Fibroblast of villous mesenchyme (primary cell): Measurements from ENCODE around the gene ADAM11. TPM values are rescaled to one million over a fixed set of nuclear protein-coding genes. Genes with fewer than 3 reads are reported as not detected.

Experiments used
- DNase-seq: peaks from one replicate; pipeline ENCODE4 v3.0.0-alpha.2; 2010; ENCODE audit warnings: low read depth
- H3K4me3 ChIP-seq: 2 replicates; pipeline ENCODE4 v1.5.1; 2011; ENCODE audit warnings: low read depth, mild to moderate bottlenecking, low read length
- total RNA-seq: library from RNA; depleted of rRNA; stranded (reverse); fragments of >200 nt; gene quantifications from 2 replicates; pipeline ENCODE4 v1.2.3, GENCODE V29; 2012
- TF ChIP-seq, protein P1 (sequence below): IDR thresholded peaks from 2 replicates; pipeline ENCODE4 v1.5.1; 2012; ENCODE audit warnings: low read depth, mild to moderate bottlenecking, low read length; ENCODE audit not compliant: insufficient read depth

Gene ADAM11
- total RNA-seq, 1 donor = 0.43 TPM

DNA sequence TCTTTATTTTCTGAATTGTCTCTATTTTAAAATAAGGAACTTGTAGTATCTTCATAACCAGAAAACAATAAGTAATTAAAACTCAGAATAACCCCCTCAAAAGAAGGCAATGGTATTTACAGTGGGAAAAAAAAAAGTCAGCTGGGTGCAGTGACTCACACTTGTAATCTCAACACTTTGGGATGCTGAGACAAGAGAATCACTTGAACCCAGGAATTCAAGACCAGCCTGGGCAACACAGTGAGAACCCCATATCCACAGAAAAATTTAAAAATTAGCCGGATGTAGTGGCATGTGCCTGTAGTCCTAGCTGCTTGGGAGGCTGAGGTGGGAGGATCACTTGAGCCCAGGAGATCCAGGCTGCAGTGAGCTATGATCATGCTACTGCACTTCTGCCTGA lies 33.5 kb downstream of the ADAM11 start:
- no peak overlapping the region for H3K4me3 ChIP-seq
- DNase-seq = peak; percentile 36

DNA sequence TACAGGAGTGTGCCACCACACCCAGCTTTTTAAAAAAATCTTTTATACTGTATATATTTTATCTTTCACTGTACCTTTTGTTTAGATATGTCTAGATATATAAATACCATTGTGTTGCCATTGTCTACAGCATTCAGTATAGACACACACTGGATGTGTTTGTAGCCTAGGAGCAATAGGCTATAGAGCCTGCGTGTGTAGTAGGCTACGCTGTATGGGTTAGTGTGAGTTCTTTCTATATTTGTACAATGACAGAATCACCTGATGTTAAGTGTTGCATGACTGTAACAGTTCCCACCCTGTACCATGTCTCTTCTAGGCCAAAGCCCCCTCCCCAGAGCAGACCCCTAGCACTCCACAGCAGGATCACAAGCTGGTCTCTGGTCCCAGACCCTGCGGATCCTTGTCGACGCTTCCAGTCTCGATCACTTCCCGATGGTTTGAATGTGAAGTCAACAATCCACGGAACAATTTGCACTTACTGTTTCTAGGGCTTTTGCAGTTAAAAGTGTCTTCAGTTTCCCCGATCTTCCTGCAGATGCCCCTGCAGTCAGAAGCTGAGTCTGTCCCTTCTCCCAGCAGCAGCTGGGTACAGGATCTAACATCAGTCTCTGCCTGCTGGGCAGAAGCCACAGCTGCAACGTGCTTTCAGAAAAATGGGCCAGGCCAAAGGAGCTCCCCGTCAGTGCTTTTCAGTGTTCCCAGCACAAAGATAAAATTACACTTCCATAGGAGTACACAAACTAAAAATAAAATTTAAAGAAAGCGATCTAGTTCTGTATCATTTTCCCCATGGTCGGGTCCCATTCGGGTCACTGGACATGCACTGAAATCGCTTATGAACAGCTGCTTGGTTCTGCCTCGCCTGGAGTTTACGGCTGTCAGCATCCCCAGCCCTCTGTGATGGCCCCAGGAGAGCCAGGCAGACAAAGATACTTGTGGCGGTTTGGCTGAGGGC lies 35.4 kb downstream of the ADAM11 start:
- TF ChIP-seq, protein P1, sequence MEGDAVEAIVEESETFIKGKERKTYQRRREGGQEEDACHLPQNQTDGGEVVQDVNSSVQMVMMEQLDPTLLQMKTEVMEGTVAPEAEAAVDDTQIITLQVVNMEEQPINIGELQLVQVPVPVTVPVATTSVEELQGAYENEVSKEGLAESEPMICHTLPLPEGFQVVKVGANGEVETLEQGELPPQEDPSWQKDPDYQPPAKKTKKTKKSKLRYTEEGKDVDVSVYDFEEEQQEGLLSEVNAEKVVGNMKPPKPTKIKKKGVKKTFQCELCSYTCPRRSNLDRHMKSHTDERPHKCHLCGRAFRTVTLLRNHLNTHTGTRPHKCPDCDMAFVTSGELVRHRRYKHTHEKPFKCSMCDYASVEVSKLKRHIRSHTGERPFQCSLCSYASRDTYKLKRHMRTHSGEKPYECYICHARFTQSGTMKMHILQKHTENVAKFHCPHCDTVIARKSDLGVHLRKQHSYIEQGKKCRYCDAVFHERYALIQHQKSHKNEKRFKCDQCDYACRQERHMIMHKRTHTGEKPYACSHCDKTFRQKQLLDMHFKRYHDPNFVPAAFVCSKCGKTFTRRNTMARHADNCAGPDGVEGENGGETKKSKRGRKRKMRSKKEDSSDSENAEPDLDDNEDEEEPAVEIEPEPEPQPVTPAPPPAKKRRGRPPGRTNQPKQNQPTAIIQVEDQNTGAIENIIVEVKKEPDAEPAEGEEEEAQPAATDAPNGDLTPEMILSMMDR = no peak
- no peak overlapping the region for H3K4me3 ChIP-seq
- DNase-seq = no peak

More for the DNA sequence above, 33.5 kb downstream of the ADAM11 start:
- TF ChIP-seq, protein P1 = no peak

DNA sequence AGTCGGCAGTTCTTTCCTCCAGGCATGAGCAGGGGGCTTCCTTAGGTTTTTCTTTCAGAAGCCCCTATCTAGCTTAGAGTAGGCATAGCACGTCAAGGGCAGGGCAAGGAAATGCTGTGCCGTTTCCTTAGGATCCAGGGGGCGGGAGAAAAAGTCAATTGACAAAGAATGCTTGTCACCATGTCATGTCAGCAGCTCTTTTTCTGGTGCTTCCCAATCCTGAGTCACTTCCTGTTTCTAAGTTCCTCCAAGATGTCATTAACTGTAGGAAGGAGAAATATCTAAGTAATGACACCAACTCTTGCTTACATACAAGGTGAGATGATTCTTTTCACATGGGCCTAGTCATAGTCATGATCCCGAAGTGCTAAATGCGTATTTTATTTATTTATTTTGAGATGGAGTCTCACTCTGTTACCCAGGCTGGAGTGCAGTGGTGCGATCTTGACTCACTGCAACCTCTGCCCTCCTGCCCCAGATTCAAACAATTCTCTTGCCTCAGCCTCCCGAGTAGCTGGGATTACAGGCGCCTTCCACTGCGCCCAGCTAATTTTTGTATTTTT lies 36.1 kb downstream of the ADAM11 start:
- H3K4me3 ChIP-seq = no peak overlapping the region
- peak; percentile 82 for DNase-seq
- TF ChIP-seq, protein P1 = no peak

DNA sequence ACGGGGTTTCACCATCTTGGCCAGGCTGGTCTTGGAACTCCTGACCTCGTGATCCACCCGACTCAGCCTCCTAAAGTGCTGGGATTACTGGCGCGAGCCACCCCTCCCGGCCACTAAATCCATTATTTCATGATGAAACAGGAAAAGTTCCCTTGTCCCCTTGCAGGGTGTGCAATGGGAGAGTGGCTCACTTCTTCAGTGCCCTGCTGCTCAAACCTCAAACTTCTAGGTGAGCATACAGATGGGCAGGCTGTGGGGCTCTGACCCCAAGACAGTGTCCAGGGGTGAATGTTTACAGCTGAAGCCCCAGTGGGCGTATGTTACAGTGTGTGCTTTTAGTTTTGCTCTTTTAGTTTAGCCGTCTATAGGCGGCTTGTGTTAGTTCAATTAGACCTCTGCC lies 36.6 kb downstream of the ADAM11 start:
- TF ChIP-seq, protein P1 = no peak
- no peak for DNase-seq
- no peak overlapping the region for H3K4me3 ChIP-seq

DNA sequence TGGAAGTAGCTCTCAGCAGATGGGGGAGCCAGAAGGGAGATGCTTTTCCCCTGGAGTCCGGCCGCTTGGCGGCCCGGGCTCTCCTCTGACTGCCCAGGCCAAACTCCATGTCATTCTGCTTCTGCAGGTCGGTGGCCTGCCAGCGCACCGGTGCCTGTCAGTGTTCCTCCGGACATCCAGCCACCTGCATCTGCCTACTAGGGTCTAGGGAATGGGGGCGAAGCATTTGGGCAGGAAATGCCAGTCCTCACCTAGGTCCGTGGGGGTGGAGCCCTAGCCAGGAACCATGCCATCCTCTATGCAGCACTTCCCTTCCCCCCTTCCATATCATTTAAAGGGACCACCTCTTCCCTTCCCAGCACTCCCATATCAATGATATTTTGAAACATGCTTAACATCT lies 37.1 kb downstream of the ADAM11 start:
- DNase-seq = no peak
- TF ChIP-seq, protein P1 = no peak
- H3K4me3 ChIP-seq = no peak overlapping the region

DNA sequence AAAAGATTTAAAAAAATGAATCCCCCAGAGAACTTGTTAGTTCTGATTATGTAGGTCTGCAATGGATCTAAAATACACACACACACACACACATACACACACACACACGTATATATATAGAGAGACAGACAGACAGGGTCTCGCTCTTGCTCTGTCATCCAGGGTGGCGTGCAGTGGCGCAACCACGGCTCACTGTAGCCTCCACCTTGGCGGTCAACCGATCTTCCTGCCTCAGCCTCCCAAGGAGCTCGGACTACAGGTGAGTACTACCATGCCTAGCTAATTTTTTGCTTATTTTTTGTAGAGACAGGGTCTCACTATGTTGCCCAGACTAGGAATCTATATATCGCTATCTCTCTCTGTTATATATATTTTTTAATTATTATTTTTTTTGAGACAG lies 37.9 kb downstream of the ADAM11 start:
- no peak overlapping the region for H3K4me3 ChIP-seq
- TF ChIP-seq, protein P1 = no peak
- DNase-seq = no peak
